Mesangial cell (primary cell): Measurements from ENCODE around the gene PON2. TPM values are rescaled to one million over a fixed set of nuclear protein-coding genes. Genes with fewer than 3 reads are reported as not detected.

Experiments
- total RNA-seq: library from RNA; depleted of rRNA; stranded (reverse); fragments of >200 nt; gene quantifications from 2 replicates; pipeline ENCODE4 v1.2.3, GENCODE V29; 2015

Gene PON2
- 154 and 212 TPM in 2 replicates for total RNA-seq

DNA sequence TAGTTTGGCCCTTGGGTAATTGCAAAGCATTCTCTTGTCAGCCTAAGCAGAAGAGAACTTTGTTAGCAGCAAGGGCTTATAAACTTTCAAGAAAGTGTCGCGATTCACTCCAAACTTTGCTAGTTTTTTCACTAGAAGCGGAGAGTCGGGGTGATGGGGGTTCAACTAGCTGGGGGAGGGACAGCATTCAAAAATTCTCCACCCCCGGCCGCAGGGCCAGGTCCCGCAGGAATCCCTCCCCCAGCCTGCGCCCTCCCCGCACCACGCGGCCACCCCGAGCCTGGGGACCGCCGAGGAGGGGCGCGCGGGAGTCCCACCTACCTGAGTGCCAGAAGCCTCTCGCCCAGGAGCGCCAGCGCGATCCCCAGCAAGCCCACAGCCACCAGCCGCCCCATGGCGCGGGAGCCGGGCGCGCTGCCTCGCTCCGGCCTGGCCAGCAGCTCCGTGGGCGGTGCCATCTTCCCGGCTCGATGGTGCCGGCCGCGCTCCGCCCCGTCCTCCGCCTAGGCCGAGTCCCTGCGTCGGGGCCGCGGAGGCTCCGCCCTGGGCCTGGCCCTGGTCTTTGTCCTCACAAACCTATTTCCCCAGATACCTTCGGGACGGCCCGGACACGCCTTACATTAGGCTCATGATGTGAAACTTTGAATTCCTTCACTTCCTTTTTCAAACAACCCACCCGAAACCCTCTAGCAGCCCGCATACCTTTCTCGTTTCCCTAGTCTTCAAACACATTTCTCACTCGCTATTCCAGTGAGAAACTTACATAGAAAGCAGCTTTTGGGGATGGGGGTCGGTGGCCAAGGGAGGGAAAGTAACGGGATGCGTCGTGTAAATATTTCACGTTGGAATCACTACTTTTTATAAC lies at the start of gene PON2:
Gene PON2 (minus strand): TSS at position 472 of the 865 bp plus-strand sequence. CDS start 77 bp downstream, at position 395.

DNA sequence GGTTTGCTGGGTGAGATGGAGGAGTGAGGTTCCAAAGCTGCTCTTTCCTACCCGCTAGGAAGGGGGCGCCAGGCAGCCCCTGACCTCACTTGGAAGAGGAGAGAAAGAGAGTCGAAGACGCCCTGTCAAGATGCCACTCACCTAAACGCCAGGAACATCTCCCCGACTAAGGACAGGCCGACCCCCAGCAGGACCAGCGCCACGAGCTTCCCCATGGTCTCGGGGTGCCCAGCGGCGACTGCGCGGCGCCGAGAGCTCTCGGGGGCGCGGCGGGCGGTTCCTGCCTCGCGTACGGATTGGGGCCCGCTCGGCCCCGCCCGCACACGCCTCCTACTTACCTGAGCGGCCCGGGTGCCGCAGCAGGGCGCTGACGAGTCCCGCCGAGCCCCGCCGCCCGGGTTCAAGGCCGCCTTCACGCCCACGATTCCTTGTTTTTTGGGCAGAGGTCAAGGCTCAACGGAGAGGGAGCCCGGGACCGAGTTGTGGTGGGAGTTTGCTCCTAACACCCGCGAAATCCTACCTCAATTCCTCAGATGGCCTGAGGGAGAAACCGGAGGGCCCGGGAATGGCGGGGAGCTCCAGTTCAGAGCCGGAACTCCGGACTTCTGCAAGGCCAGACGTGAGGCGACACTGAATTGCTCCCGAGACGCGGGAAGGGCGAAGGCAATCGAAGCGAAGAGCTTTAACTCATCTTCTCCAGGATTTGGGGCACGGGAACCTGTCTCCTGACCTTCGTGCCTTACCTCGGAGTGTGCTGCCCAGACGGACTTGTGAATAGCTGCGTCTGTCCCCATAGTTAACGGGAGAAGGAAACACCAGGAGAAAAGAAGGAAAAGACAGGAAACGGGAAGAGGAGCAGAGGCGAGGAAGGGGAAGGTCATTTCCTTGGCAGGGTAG lies 38.4 kb downstream of the PON2 start, which contains the start of gene PON3:
Gene PON3 (minus strand): TSS at position 240 of the 897 bp plus-strand sequence. CDS start 25 bp downstream, at position 215.

Other genes starting within 250 kb of the PON2 start
- under 0.01 TPM in 1 of 2 replicates, not detected in the other for gene PON1, start 110.5 kb downstream of the PON2 start, total RNA-seq
- not detected in 2 replicates for gene PON3, start 38.7 kb downstream of the PON2 start, total RNA-seq
- under 0.01 and 0.13 TPM in 2 replicates for gene ASB4, start 50.9 kb upstream of the PON2 start, total RNA-seq
- gene PDK4, start 161.5 kb upstream of the PON2 start, total RNA-seq = under 0.01 and 1.6 TPM in 2 replicates